ENCODE data around the gene SHFL. TPM values are rescaled to one million over a fixed set of nuclear protein-coding genes. Genes with fewer than 3 reads are reported as not detected.

SHFL gene

DNA sequence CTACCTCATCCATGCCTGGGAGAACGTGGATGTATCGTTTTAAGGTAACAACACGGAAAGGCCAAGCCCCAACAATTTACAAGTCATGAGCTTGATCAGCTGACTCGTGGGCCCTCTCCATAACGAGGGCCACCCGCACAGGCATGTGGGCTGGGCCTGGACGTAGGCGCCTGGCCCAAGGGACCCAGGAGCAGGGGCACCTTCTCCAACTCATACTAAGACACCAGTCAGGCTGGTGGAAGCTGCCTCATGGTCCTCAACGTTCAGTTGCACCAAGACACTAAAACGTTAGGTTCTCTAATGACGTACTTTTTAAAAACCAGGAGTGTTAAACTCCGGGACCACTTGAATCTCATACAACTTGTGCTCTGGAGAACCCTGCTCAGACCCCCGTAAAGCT is 55.4 kb downstream of the SHFL start:
- Histone ChIP-seq H3K79me1 (replicated peaks; ENCODE audit: low read length, poor library complexity, severe bottlenecking) (peaks cover 34% of the 10 kb centered on the region), H3K4me2 (ENCODE audit: low read length, poor library complexity, severe bottlenecking) (no peak overlapping the region), H3K18ac (ENCODE audit: low read depth in 1 of 2, low read length in 2 of 2) (no peak overlapping the region), H2BK120ac (ENCODE audit: low read depth, low read length) (no peak overlapping the region), H3K27ac (ENCODE audit: low read length, poor library complexity, severe bottlenecking) (no peak overlapping the region), H2BK15ac (ENCODE audit: low read depth, poor library complexity, severe bottlenecking) (no peak overlapping the region), H3K27me3 (ENCODE audit: control insufficient read depth in 1 of 2, insufficient read depth in 1 of 2, low read length in 2 of 2) (no peaks in the 10 kb centered on the region), H3K4ac (ENCODE audit: low read depth in 1 of 2, low read length in 2 of 2) (no peak overlapping the region), H3K23ac (ENCODE audit: low read length in 2 of 2) (no peak overlapping the region), H4K8ac (ENCODE audit: low read length) (no peak overlapping the region), H3K4me3 (ENCODE audit: insufficient read depth in 1 of 2, low read depth in 1 of 2, low read length in 2 of 2) (no peak overlapping the region), H3K9ac (ENCODE audit: low read length) (no peak overlapping the region), H2AFZ (ENCODE audit: low read depth, low read length) (no peak overlapping the region), H3K14ac (ENCODE audit: low read length in 2 of 2) (no peak overlapping the region), H2BK5ac (ENCODE audit: low read depth, low read length, poor library complexity, severe bottlenecking) (no peak overlapping the region), H4K91ac (ENCODE audit: low read length) (no peak overlapping the region), H2BK12ac (ENCODE audit: low read length in 2 of 2) (no peak overlapping the region), H3K9me3 (ENCODE audit: control insufficient read depth, low read length) (no peaks in the 10 kb centered on the region), H3K4me1 (ENCODE audit: control insufficient read depth, insufficient read depth, low read depth, low read length) (no peaks in the 10 kb centered on the region), H3K36me3 (ENCODE audit: control insufficient read depth in 1 of 2, insufficient read depth in 2 of 2, low read depth in 1 of 2, low read length in 2 of 2) (peaks cover 93 to 94% of the 10 kb centered on the region in 2 experiments), H2AK5ac (ENCODE audit: low read length, severe bottlenecking) (no peak overlapping the region)
- DNase-seq, result no peak
- WGBS, result 94% methylated on average over 13 of the region's 13 CpGs

DNA sequence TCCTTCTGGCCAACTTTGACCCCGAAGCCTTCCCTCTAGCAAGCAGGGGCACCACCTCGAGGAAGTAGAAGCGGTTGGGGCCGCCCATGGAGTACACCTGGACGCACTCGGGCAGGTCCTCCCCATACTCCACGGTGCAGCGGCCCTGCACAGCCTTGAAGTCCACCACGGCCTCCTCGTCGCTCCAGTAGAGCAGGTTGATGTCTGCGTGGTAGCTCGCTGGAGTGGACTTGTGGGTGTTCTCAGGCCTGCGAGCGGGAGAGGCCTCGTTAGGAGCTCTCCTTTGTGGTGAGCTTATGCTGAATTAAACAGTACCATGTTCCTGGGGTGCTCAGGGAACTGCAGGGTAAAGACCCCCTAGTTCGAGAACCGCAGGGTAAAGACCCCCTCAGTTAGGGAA is 55.9 kb downstream of the SHFL start:
- H2BK5ac ChIP-seq (ENCODE audit: low read depth, low read length, poor library complexity, severe bottlenecking), result no peak overlapping the region
- peaks cover 92 to 94% of the 10 kb centered on the region in 2 experiments for H3K36me3 ChIP-seq (ENCODE audit: control insufficient read depth in 1 of 2, insufficient read depth in 2 of 2, low read depth in 1 of 2, low read length in 2 of 2)
- H2BK12ac ChIP-seq (ENCODE audit: low read length in 2 of 2), result no peak overlapping the region
- no peak overlapping the region for H3K4me2 ChIP-seq (ENCODE audit: low read length, poor library complexity, severe bottlenecking)
- H3K4me3 ChIP-seq (ENCODE audit: insufficient read depth in 1 of 2, low read depth in 1 of 2, low read length in 2 of 2), result no peak overlapping the region
- no peak overlapping the region for H4K8ac ChIP-seq (ENCODE audit: low read length)
- H3K27me3 ChIP-seq (ENCODE audit: control insufficient read depth in 1 of 2, insufficient read depth in 1 of 2, low read length in 2 of 2), result no peaks in the 10 kb centered on the region
- DNase-seq, result no peak
- H3K4ac ChIP-seq (ENCODE audit: low read depth in 1 of 2, low read length in 2 of 2), result no peak overlapping the region
- no peak overlapping the region for H3K27ac ChIP-seq (ENCODE audit: low read length, poor library complexity, severe bottlenecking)
- H2BK15ac ChIP-seq (ENCODE audit: low read depth, poor library complexity, severe bottlenecking), result no peak overlapping the region
- H2AK5ac ChIP-seq (ENCODE audit: low read length, severe bottlenecking), result no peak overlapping the region
- no peak overlapping the region for H3K9ac ChIP-seq (ENCODE audit: low read length)
- H2BK120ac ChIP-seq (ENCODE audit: low read depth, low read length), result no peak overlapping the region
- peaks cover 36% of the 10 kb centered on the region for H3K79me1 ChIP-seq (replicated peaks; ENCODE audit: low read length, poor library complexity, severe bottlenecking)
- H3K4me1 ChIP-seq (ENCODE audit: control insufficient read depth, insufficient read depth, low read depth, low read length), result no peaks in the 10 kb centered on the region
- WGBS, result 98% methylated on average over 18 of the region's 18 CpGs
- no peaks in the 10 kb centered on the region for H3K9me3 ChIP-seq (ENCODE audit: control insufficient read depth, low read length)
- no peak overlapping the region for H2AFZ ChIP-seq (ENCODE audit: low read depth, low read length)
- H3K14ac ChIP-seq (ENCODE audit: low read length in 2 of 2), result no peak overlapping the region
- H3K23ac ChIP-seq (ENCODE audit: low read length in 2 of 2), result no peak overlapping the region
- H3K18ac ChIP-seq (ENCODE audit: low read depth in 1 of 2, low read length in 2 of 2), result no peak overlapping the region
- H4K91ac ChIP-seq (ENCODE audit: low read length), result no peak overlapping the region

Small RNA genes within 50 kb of the gene (small RNA-seq; reads per million reads assigned to genes)
- gene MIR5589 (ENCODE audit: low read depth), result not detected
- 137 reads per million, percentile 93 among the genes with 10 or more reads in this experiment for gene SNORD105 (ENCODE audit: low read depth)
- 389 reads per million, percentile 96 among the genes with 10 or more reads in this experiment for gene SNORD105B (ENCODE audit: low read depth)
